Measurements from ENCODE around the gene NRXN3.

Gene NRXN3

DNA sequence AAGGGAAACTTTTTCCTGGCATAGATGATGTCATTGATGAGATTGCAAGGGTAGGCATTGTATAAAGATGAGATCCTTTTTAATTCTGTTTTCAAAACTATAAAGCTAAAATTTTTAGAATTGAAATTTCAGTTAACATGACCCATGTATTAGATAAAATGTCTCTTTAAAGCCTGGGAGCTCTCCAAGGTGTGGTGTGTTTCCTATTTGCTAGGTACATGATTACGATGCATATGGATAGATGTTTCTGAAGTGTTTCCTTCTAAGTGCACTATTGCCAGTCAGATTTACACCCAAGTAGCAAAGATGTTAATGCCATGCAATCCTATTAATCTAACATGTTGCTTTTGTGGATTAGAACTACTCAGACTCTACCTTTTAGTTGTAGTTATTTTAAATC, 1206.4 kb downstream of the NRXN3 start:
- Mint-ChIP-seq H3K36me3 (ENCODE audit: low read depth) (no peaks in the 10 kb centered on the region), H3K27me3 (no peaks in the 10 kb centered on the region), H3K9me3 (peaks cover 13% of the 10 kb centered on the region), H3K4me3 (no peak overlapping the region), H3K27ac (no peak overlapping the region), H3K4me1 (ENCODE audit: low read depth) (no peaks in the 10 kb centered on the region)

DNA sequence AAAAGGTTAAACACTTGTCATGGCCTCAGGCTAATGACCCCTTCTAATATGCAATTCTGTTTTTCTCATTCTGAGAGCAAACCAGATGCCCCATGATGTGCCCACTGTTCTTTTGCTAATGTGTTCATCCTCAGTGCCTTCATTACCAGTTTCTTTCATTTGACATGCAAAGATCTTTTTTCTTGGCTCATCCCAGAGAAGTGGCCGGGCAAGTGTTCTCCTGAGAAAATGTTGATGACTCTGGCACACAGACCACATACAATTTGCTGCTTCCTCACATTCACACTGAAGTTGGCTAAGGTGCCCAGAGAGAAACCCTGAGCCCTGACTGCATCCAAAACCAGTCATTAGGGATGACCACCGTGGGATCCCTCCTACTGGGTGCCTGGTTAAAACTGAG, 1207.8 kb downstream of the NRXN3 start:
- no peak overlapping the region for H3K27ac Mint-ChIP-seq
- H3K4me1 Mint-ChIP-seq (ENCODE audit: low read depth): no peaks in the 10 kb centered on the region
- no peaks in the 10 kb centered on the region for H3K36me3 Mint-ChIP-seq (ENCODE audit: low read depth)
- H3K27me3 Mint-ChIP-seq: no peaks in the 10 kb centered on the region
- peaks cover 8% of the 10 kb centered on the region for H3K9me3 Mint-ChIP-seq
- H3K4me3 Mint-ChIP-seq: no peak overlapping the region

DNA sequence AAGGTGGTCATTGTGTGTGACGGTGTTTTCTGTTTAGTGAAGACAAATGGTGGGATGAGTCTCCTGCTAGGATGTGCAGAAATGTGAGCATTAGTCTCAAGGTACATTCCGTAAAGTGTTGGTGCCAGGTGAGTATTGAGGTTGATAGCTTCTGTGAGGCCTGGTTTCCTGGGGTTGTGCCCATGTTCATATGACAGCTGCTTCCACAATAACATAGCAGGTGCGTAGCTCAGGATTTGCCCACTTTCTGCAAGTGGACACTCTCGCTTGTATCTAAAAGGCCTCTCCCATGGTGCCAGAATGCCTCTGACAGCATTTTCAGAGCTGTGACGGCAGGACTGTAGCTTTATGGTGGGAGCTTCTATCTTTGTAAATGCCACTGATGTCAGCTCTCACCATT, 1209.1 kb downstream of the NRXN3 start:
- no peaks in the 10 kb centered on the region for H3K36me3 Mint-ChIP-seq (ENCODE audit: low read depth)
- no peaks in the 10 kb centered on the region for H3K27me3 Mint-ChIP-seq
- no peak overlapping the region for H3K4me3 Mint-ChIP-seq
- H3K9me3 Mint-ChIP-seq: peaks cover 8% of the 10 kb centered on the region
- H3K27ac Mint-ChIP-seq: no peak overlapping the region
- no peaks in the 10 kb centered on the region for H3K4me1 Mint-ChIP-seq (ENCODE audit: low read depth)

DNA sequence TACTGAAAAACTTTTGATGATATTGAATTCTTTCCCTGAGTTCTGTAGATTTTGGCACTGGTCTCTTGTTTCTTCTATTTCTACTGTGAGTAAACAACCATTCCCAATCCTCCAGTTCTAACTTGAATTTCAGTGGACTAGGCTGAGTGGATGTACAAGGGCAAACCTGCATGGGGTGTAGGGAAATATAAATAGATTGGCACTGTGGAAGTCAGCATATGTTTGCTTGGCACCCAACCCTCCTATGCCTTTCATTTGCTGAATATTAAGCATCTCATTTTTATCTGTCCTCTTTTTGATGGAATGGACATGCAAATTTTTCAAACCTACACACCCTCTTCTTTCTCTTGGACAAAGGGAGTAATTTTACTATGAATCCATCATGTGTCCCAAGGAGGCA, 1212.9 kb downstream of the NRXN3 start:
- Mint-ChIP-seq H3K9me3 (peaks cover 7% of the 10 kb centered on the region), H3K4me1 (ENCODE audit: low read depth) (no peaks in the 10 kb centered on the region), H3K36me3 (ENCODE audit: low read depth) (no peaks in the 10 kb centered on the region), H3K27ac (no peak overlapping the region), H3K4me3 (no peak overlapping the region), H3K27me3 (no peaks in the 10 kb centered on the region)

DNA sequence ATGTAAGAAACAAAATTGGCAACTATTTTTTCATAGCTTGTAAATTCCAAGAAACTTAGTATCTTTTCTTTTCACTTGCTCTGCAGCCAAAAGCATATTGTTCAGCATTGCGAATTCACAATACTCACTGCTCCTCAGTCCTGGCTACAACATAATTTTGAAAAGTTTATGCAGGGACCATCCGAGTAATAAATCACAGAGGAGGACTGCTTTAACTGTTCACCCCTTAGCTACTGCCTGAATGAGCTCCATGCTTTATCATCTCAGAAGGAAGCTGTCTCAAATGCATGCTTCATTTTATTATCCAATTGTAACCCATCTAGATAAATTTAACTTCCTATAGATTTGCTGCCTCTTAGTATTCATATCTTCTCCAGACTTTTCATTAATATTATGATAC, 1213.3 kb downstream of the NRXN3 start:
- Mint-ChIP-seq H3K27ac (no peak overlapping the region), H3K4me1 (ENCODE audit: low read depth) (no peaks in the 10 kb centered on the region), H3K4me3 (no peak overlapping the region), H3K9me3 (peaks cover 8% of the 10 kb centered on the region), H3K36me3 (ENCODE audit: low read depth) (no peaks in the 10 kb centered on the region), H3K27me3 (no peaks in the 10 kb centered on the region)

DNA sequence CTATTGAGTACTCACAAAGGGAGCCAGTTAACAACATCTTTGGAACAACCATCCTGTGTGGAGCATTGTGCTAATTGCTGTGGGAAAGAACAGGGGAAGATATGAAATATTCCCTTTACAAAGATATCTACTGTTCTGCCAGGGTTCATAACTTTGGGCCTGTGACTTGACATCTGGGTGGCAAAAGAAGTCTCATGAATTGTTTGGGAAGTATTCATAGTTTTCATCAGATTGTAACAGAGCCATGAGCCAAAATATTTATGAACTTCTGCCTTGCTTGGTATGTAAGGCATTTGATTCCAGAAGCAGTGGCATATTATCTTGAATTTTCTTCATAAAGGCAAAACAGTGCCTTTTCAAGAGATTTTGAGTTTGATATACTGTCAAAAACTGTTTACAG, 1224.9 kb downstream of the NRXN3 start:
- H3K36me3 Mint-ChIP-seq (ENCODE audit: low read depth): no peaks in the 10 kb centered on the region
- no peaks in the 10 kb centered on the region for H3K27me3 Mint-ChIP-seq
- H3K4me1 Mint-ChIP-seq (ENCODE audit: low read depth): no peaks in the 10 kb centered on the region

DNA sequence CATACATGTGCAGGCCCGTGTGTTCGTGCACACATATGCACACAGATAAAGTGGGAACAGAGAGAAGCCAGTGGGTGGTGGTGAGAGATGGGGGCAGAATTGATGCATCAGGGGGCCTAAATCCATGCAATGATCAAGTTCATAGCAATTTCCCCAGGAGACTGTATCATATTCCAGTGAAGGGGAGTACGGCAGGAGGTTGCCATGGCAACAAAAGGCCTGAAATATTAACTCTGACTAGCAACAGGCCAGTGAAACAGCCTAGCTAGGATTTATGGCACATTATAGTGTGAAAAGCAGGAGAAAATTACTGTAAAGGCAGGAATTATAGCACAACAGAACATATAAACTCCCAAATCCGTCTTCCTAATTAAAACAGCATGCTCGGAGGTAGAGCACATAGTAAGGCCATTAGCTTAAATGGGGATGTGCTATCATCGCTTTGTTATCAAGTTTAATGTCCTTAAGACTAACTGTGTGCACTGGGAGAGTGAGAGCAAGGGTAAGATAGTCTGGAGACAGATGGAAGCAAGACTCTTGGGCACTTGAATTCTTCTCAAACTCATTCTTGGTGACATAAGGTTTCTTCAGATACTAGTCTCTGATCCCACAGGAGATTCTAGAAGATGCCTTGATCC, 1234.8 kb downstream of the NRXN3 start:
- H3K9me3 Mint-ChIP-seq: no peaks in the 10 kb centered on the region
- no peak overlapping the region for H3K4me3 Mint-ChIP-seq
- no peaks in the 10 kb centered on the region for H3K4me1 Mint-ChIP-seq (ENCODE audit: low read depth)
- no peaks in the 10 kb centered on the region for H3K27me3 Mint-ChIP-seq
- no peaks in the 10 kb centered on the region for H3K36me3 Mint-ChIP-seq (ENCODE audit: low read depth)
- no peak overlapping the region for H3K27ac Mint-ChIP-seq

More for the DNA sequence above, 1224.9 kb downstream of the NRXN3 start:
- H3K9me3 Mint-ChIP-seq: peaks cover 4% of the 10 kb centered on the region
- no peak overlapping the region for H3K27ac Mint-ChIP-seq
- no peak overlapping the region for H3K4me3 Mint-ChIP-seq

DNA sequence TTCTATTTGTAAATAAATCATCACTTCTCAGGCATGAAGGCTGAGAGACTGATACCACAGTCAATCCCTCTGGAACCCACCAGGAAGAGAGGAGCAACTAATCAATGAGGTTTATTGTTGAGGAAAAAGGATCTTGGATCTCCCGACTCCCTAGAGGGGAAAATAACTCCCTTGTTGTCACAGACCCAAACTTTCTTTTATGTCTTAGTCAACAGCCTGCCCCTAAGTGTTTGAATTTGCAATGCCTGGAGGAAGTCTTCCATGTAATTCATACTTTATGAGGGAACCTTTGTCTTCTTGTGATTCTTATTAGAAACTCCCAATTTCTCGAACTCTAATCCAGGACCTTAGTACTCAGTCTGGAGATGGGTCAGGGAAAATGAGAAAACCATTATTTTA, 1235.3 kb downstream of the NRXN3 start:
- Mint-ChIP-seq H3K27me3 (no peaks in the 10 kb centered on the region), H3K36me3 (ENCODE audit: low read depth) (no peaks in the 10 kb centered on the region), H3K4me1 (ENCODE audit: low read depth) (no peaks in the 10 kb centered on the region), H3K4me3 (no peak overlapping the region), H3K9me3 (peaks cover under 1% of the 10 kb centered on the region), H3K27ac (no peak overlapping the region)

DNA sequence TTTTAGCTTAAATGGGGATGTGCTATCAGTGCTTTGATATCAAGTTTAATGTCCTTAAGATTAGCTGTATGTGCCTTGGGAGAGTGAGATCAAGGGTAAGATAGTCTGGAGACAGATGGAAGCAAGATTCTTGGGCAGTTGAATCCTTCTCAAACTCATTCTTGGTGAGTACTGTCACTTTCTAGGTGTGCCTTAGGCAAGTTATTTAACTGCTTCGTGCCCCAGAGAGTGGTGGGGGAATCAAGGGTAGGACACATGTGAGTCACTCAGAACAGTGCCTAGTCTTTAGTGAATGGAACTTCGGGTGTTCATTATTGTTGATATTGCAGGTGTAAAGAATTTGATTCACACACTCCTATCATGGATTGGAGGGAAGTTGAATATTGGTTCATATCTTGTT, 1237.4 kb downstream of the NRXN3 start:
- H3K36me3 Mint-ChIP-seq (ENCODE audit: low read depth): no peaks in the 10 kb centered on the region

DNA sequence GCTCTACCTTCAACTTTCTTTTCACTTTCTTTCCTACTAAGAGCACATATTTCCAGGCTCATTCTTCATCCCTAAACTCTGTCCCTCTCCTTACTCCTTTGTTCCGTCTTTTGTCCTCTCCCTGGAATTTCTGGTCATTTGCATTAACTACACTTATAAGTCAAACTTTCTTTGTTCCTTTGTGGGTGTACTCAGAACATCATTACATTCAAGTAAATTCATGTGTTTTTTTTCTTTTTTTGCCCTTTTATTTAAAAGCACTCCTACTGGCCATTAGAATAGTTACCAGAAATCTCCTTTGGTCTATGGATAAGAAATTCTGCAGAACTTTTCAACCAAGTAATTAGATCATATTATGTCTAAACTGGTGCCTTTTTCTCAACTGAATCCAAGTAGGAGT, 1238.5 kb downstream of the NRXN3 start:
- Mint-ChIP-seq H3K4me3 (no peak overlapping the region), H3K36me3 (ENCODE audit: low read depth) (no peaks in the 10 kb centered on the region), H3K27me3 (no peaks in the 10 kb centered on the region), H3K4me1 (ENCODE audit: low read depth) (no peaks in the 10 kb centered on the region), H3K9me3 (peaks cover 7% of the 10 kb centered on the region), H3K27ac (no peak overlapping the region)

More for the DNA sequence above, 1237.4 kb downstream of the NRXN3 start:
- H3K9me3 Mint-ChIP-seq: peaks cover 7% of the 10 kb centered on the region
- no peak overlapping the region for H3K27ac Mint-ChIP-seq
- H3K4me3 Mint-ChIP-seq: no peak overlapping the region
- H3K4me1 Mint-ChIP-seq (ENCODE audit: low read depth): no peaks in the 10 kb centered on the region
- no peaks in the 10 kb centered on the region for H3K27me3 Mint-ChIP-seq

DNA sequence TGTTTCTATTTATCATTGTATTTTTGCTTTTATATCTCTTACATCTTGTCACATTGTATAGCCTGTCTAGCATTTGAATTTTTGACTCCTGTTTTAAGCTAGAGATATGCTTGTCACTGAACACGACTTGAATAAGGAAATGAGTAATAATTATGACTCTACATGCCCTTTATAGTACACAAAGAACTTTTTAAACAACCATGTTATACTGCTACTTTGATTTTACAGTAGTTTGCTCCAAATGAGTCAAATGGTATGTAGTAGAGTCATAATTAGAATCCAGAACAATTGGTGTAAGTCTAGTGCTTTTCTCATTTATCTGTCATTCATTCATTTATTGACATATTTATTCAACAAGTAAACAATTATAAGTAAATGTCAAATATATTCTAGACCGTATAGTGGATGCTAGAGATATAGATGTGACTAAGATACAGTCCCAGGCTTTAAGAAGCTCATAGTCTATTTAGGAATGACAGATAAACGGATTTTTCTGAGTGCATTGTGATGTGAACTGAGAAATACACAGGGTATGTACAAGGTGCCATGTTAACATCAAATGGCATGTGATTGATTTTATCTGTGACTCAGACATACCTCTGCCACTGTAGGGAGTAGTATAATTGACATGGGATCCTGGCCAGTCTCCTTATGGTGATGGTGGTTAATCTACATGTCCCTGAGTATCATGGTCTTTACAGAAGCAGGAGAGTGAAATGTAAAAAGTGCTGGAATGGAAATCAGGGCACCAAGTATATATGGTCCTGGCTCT, 1241.4 kb downstream of the NRXN3 start:
- Mint-ChIP-seq H3K27ac (no peak overlapping the region), H3K9me3 (peaks cover 11% of the 10 kb centered on the region), H3K4me3 (no peak overlapping the region), H3K27me3 (no peaks in the 10 kb centered on the region), H3K4me1 (ENCODE audit: low read depth) (no peaks in the 10 kb centered on the region), H3K36me3 (ENCODE audit: low read depth) (no peaks in the 10 kb centered on the region)

DNA sequence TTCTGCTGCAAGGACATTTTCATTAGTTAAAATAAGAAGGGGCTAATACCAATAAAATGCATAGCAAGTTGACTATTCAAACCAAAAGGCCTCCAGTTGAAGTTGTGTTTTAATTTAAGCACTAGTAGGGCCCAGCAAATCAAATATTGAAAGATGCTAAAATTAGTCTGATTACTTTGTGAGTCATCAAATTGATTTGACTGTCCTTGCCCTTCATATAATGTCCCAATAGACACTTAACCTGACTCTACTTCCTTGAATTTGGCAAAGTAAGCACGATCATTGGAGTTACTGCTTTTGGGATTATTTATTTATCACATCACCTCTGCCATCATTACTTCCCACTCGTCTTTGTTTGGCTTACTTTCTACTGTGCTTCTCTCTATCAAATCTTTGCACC, 1242.6 kb downstream of the NRXN3 start:
- Mint-ChIP-seq H3K9me3 (peaks cover 11% of the 10 kb centered on the region), H3K27me3 (no peaks in the 10 kb centered on the region), H3K4me3 (no peak overlapping the region), H3K36me3 (ENCODE audit: low read depth) (no peaks in the 10 kb centered on the region), H3K27ac (no peak overlapping the region), H3K4me1 (ENCODE audit: low read depth) (no peaks in the 10 kb centered on the region)

DNA sequence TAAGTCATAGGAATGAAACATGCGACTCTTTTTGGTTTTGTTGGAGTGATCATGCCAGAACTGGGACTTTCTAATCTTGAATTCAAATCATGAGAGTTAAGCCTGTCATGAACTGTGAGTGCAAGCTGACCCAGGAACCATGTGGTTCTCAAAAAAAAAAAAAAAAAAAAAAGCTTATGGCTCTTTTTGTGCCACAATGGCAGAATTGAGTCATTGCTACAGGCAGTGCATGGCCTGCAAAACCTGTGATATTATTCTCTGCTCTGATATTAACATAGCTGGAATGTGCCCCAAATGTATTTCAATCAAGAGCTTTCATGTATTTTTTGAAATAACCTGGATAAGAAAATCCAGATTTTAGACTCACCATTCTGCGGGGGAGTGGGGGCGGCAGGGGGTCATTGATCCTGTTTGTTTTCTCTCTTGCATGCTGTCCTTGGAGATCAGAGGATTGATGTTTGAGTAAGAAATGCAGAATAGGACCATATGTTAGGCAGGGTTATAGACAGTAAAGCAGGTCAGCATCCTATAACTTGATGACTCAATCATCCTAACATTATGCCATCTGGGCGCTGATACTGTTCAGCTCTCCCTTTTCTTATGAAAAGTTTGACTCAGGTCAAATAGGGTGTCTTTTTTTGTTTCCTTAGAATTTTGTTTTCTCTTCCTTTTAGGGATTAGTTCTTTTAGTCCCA, 1243.7 kb downstream of the NRXN3 start:
- no peak overlapping the region for H3K27ac Mint-ChIP-seq
- no peaks in the 10 kb centered on the region for H3K27me3 Mint-ChIP-seq
- H3K36me3 Mint-ChIP-seq (ENCODE audit: low read depth): no peaks in the 10 kb centered on the region
- no peaks in the 10 kb centered on the region for H3K4me1 Mint-ChIP-seq (ENCODE audit: low read depth)
- H3K9me3 Mint-ChIP-seq: peaks cover 11% of the 10 kb centered on the region
- no peak overlapping the region for H3K4me3 Mint-ChIP-seq

DNA sequence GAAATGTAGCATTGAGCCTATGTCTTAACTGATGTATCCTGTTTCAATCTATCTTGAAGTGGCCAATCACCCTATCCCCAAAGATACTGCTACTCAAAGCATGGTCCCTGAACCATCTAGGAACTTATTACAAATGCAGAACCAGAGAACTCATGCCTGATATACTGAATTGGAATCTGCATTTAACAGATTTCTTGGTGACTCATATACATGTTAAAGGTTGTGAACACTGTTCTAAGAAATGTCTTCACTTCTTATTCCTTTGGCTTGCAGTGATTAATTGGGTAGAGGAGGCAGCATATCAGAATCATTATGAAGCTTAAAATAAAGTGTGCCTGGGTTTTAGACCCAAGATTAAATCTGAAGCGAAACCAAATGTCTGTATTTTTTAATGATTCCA, 1245.6 kb downstream of the NRXN3 start:
- H3K4me3 Mint-ChIP-seq: no peak overlapping the region
- no peak overlapping the region for H3K27ac Mint-ChIP-seq

DNA sequence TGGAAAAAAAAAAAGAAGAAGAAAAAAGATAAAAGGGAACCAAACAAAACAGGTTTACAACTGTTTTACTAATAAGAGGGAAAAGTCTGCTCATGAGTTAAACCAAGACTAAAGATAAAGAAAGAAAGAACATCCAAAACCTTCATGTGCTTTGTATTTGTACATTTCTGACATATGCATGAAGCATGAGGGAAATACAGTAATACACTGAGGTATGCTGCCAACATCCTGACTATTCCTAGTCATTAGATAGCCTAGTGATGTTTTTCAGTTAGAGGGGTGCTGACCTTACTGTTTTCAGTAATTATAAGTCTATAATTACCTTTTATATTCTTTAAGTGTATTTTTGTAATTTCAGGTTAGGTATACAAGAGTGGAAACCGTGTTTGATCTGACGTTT, 1247.8 kb downstream of the NRXN3 start:
- Mint-ChIP-seq H3K27ac (no peak overlapping the region), H3K9me3 (peaks cover 4% of the 10 kb centered on the region), H3K4me1 (ENCODE audit: low read depth) (no peaks in the 10 kb centered on the region), H3K27me3 (no peaks in the 10 kb centered on the region), H3K4me3 (no peak overlapping the region), H3K36me3 (ENCODE audit: low read depth) (no peaks in the 10 kb centered on the region)

More for the DNA sequence above, 1245.6 kb downstream of the NRXN3 start:
- Mint-ChIP-seq H3K27me3 (no peaks in the 10 kb centered on the region), H3K36me3 (ENCODE audit: low read depth) (no peaks in the 10 kb centered on the region), H3K4me1 (ENCODE audit: low read depth) (no peaks in the 10 kb centered on the region), H3K9me3 (peaks cover 9% of the 10 kb centered on the region)
